Vagina (tissue), 2 donors: ENCODE results near the gene KLHL29. TPM values are rescaled to one million over a fixed set of nuclear protein-coding genes. Genes with fewer than 3 reads are reported as not detected.

Source experiments
- DNase-seq, 2 donors: peaks; one replicate each; pipeline ENCODE4 v3.0.0-alpha.2; 2017; ENCODE audit errors: extremely low spot score in 2 of 2
- H3K27ac ChIP-seq: fragments of 200-600 bp; sonication (generic); one replicate; pipeline ENCODE4 v1.5.1; 2019
- H3K27me3 ChIP-seq: fragments of 200-600 bp; sonication (generic); one replicate; pipeline ENCODE4 v1.5.1; 2019
- H3K36me3 ChIP-seq, 2 donors: fragments of 200-600 bp; sonication (generic); one replicate each; pipeline ENCODE4 v1.5.1; 2017 to 2019
- H3K4me1 ChIP-seq: fragments of 200-600 bp; sonication (generic); one replicate; pipeline ENCODE4 v1.5.1; 2019
- H3K4me3 ChIP-seq, 2 donors: fragments of 200-600 bp; sonication (generic); 1 replicate in 1 of 2; 2 replicates in 1 of 2; pipeline ENCODE4 v1.5.1; 2016 to 2019
- H3K9me3 ChIP-seq: fragments of 200-600 bp; sonication (generic); one replicate; pipeline ENCODE4 v1.5.1; 2019
- POLR2A ChIP-seq, 2 donors: fragments of 450-650 bp; IDR thresholded peaks; one replicate each; pipeline ENCODE4 v1.6.1; 2017; ENCODE audit warnings: antibody characterized with exemption in 2 of 2, mild to moderate bottlenecking in 2 of 2, moderate library complexity in 2 of 2
- POLR2AphosphoS5 ChIP-seq, 2 donors: sonication (generic); formaldehyde crosslinking; IDR thresholded peaks; one replicate each; pipeline ENCODE4 v1.9.0; 2017; ENCODE audit warnings: antibody characterized with exemption in 2 of 2, mild to moderate bottlenecking in 2 of 2, low read depth in 1 of 2; ENCODE audit not compliant: insufficient read depth in 1 of 2
- intact Hi-C: fragments of 100-400 bp; cut with DNase I; formaldehyde crosslinking; loops from one replicate; pipeline ENCODE4 v1.15.1; 2023
- total RNA-seq: library from RNA; depleted of rRNA; stranded (reverse); fragments of >200 nt; gene quantifications from one replicate; pipeline ENCODE4 v1.2.3, GENCODE V29; 2016
- TF ChIP-seq, protein P1 (sequence below), 3 experiments: fragments of 450-650 bp in 2 of 3; fragments of 200-600 bp in 1 of 3; sonication (generic) in 1 of 3; IDR thresholded peaks; one replicate each; pipeline ENCODE4 v1.5.1; 2017 to 2019; ENCODE audit warnings: antibody characterized with exemption in 3 of 3, mild to moderate bottlenecking in 2 of 3, moderate library complexity in 2 of 3

The KLHL29 gene
- total RNA-seq, 1 donor from 2014 or later = 19.4 TPM

DNA sequence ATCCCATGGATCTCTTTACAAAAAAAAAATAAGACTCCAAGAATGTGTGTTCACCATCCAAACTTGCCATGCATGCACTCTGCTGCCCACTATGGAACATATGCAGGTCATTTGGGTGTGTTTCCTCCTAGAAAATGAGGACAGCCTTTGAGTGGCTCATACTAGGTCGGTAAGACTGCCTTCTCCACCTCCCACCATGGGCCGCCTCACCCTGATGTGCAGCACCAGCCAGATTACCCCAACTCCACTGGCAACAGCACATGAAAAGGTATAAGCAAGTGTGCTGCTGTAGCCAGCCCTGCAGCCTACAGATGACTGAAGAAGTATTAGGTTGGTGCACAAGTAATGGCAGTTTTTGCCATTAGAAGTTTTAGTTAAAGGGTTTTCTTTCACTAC is 327.8 kb downstream of the KLHL29 start:
- no peak for DNase-seq
- Histone ChIP-seq H3K4me1 (peaks cover 11% of the 10 kb centered on the region), H3K9me3 (no peaks in the 10 kb centered on the region), H3K4me3 (no peak overlapping the region), H3K27me3 (no peaks in the 10 kb centered on the region), H3K27ac (no peak overlapping the region), H3K36me3 (peaks cover 0 to 4% of the 10 kb centered on the region in 2 donors)
- intact Hi-C loops = no loop called here
- no peak for TF ChIP-seq POLR2AphosphoS5 (IDR thresholded peaks at IDR 0.05; ENCODE audit: insufficient read depth in 1 of 2, low read depth in 1 of 2)
- TF ChIP-seq POLR2A (IDR thresholded peaks at IDR 0.05) = no peak
- TF ChIP-seq, protein P1, sequence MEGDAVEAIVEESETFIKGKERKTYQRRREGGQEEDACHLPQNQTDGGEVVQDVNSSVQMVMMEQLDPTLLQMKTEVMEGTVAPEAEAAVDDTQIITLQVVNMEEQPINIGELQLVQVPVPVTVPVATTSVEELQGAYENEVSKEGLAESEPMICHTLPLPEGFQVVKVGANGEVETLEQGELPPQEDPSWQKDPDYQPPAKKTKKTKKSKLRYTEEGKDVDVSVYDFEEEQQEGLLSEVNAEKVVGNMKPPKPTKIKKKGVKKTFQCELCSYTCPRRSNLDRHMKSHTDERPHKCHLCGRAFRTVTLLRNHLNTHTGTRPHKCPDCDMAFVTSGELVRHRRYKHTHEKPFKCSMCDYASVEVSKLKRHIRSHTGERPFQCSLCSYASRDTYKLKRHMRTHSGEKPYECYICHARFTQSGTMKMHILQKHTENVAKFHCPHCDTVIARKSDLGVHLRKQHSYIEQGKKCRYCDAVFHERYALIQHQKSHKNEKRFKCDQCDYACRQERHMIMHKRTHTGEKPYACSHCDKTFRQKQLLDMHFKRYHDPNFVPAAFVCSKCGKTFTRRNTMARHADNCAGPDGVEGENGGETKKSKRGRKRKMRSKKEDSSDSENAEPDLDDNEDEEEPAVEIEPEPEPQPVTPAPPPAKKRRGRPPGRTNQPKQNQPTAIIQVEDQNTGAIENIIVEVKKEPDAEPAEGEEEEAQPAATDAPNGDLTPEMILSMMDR (IDR thresholded peaks at IDR 0.05) = no peak

DNA sequence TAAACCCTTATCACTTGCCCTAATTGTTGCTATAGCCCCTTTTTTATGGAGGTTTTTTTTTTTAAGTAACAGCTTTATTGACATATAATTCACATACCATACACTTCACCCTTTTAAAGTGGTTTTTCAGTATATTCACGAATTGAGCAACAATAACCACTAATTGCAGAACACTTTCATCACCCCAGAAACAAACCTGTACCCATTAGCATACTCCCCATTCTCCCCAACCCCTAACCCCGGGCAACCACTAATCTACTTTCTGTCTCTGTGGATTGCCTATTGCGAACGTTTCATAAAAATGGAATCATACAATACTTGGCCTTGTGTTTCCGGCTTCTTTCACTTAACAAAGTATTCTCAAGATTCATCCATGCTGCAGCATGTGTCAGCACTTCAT is 328.4 kb downstream of the KLHL29 start:
- Histone ChIP-seq H3K27me3 (no peaks in the 10 kb centered on the region), H3K36me3 (peaks cover 0 to 4% of the 10 kb centered on the region in 2 donors), H3K4me3 (no peak overlapping the region), H3K27ac (no peak overlapping the region), H3K4me1 (peaks cover 11% of the 10 kb centered on the region), H3K9me3 (no peaks in the 10 kb centered on the region)
- DNase-seq = no peak
- intact Hi-C loops = no loop called here
- TF ChIP-seq POLR2A (IDR thresholded peaks at IDR 0.05) (no peak), POLR2AphosphoS5 (IDR thresholded peaks at IDR 0.05; ENCODE audit: insufficient read depth in 1 of 2, low read depth in 1 of 2) (no peak)
- TF ChIP-seq, protein P1 (IDR thresholded peaks at IDR 0.05) = no peak

DNA sequence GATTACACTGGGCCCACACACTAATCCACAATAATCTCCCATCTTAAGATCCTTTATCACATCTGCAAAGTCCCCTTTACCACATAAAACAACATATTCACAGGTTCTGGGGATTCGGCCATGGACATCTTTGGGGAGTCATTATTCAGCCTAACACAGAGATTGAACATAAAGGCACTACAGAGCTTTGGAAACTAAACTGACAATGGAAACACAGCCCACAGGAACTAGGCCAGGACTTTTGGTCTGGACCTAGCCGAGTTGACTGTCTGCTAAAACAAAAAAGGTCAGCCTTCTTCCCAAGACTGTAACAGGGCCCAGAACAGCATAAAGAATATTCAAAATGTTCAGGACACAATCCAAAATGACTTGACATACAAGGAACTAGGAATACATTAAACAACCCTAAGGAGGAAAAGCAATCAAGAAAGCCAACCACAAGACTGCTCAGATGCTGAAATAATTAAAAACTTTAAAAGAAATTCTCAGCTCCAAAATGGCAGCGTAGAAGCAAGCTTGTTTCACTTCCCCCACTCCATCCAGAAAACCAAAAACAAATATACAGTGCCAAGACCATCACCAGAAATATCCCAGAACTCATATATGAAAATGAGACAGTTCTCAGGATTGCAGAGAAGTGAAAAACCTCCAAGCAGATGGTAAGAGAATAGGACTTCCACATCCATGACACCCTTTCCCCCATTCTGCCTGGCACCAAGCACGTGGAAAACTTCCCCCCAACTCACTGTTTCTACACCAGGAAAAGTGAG is 334.1 kb downstream of the KLHL29 start:
- intact Hi-C loops = no loop called here
- no peak for TF ChIP-seq POLR2A (IDR thresholded peaks at IDR 0.05)
- no peak for TF ChIP-seq POLR2AphosphoS5 (IDR thresholded peaks at IDR 0.05; ENCODE audit: insufficient read depth in 1 of 2, low read depth in 1 of 2)
- TF ChIP-seq, protein P1 (IDR thresholded peaks at IDR 0.05) = no peak
- no peak for DNase-seq

DNA sequence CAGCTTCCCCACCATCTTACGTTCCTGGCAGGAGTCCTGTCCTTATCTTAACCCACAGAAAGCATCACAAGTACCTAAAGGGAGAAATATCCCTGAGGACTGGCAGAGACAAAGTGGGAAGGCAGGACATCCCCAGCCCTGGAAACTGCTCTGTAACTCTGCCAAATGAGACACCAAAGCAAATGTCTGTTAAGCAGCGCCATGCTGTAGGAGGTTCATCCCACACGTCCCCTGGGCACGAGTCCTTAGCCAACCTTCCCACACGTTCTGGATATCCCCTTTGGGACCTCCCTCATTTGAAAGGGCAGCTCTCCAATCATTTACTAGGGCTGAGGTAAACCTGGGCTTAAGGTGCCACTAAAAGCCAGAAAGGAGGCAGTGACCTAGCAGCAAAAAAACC is 334.7 kb downstream of the KLHL29 start:
- Histone ChIP-seq H3K4me1 (peaks cover 7% of the 10 kb centered on the region), H3K4me3 (no peak overlapping the region), H3K36me3 (no peaks in the 10 kb centered on the region), H3K9me3 (peaks cover 8% of the 10 kb centered on the region), H3K27ac (no peak overlapping the region), H3K27me3 (no peaks in the 10 kb centered on the region)
- TF ChIP-seq POLR2AphosphoS5 (IDR thresholded peaks at IDR 0.05; ENCODE audit: insufficient read depth in 1 of 2, low read depth in 1 of 2) (no peak), POLR2A (IDR thresholded peaks at IDR 0.05) (no peak)
- TF ChIP-seq, protein P1 (IDR thresholded peaks at IDR 0.05) = no peak
- intact Hi-C loops = no loop called here
- DNase-seq = no peak

More for the DNA sequence above, 334.1 kb downstream of the KLHL29 start:
- H3K9me3 ChIP-seq = peaks cover 8% of the 10 kb centered on the region
- H3K27me3 ChIP-seq = no peaks in the 10 kb centered on the region
- peaks cover 7% of the 10 kb centered on the region for H3K4me1 ChIP-seq
- H3K27ac ChIP-seq = no peak overlapping the region
- H3K4me3 ChIP-seq = no peak overlapping the region
- no peaks in the 10 kb centered on the region for H3K36me3 ChIP-seq
